MM.1S (cell line): Measurements from ENCODE around the gene PLPP6.

Experiments
- EZH2 ChIP-seq: fragments of 300-600 bp; sonication (generic); optimal IDR thresholded peaks from 2 replicates; pipeline ENCODE3; 2017; ENCODE audit warnings: low read depth, mild to moderate bottlenecking, antibody characterized with exemption, low read length, mixed read lengths
- EZH2phosphoT487 ChIP-seq: fragments of 300-600 bp; sonication (generic); IDR thresholded peaks from 2 replicates; pipeline ENCODE4 v1.6.1; 2018; ENCODE audit warnings: antibody characterized with exemption, low read length
- TF ChIP-seq, protein P1 (sequence below): fragments of 300-600 bp; sonication (generic); IDR thresholded peaks from 2 replicates; pipeline ENCODE4 v1.5.1; 2016; ENCODE audit warnings: antibody characterized with exemption, low read length, mixed read lengths

DNA sequence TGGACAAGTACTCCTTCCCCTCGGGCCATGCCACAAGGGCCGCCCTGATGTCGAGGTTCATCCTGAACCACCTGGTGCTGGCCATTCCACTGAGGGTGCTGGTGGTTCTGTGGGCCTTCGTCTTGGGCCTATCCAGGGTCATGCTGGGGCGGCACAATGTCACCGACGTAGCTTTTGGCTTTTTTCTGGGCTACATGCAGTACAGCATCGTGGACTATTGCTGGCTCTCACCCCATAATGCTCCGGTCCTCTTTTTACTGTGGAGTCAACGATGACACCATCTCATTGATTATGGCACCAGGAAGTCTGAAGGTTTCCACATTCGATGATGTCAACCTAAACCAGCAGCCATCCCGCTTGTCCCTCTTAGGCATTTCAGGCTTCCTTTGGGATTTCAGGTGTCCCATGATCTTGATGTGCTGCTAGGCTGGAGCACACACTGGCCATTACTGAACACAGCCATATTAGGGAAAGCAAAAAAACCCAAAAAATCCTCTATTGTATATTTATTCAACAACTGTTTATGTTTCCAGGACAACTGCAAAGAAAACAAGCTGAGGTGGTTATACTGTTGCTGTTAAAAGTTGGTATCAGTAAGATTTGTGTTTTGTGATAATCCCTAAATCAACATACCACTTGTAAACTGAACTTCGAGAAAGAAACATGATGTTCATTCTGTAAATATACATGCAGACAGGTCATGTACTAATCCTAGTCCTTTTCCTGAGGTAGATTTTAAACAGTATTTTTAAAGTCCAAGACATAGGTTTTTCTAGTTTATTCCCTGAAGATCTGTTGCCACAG is 1.1 kb downstream of the PLPP6 start:
- TF ChIP-seq, protein P1, sequence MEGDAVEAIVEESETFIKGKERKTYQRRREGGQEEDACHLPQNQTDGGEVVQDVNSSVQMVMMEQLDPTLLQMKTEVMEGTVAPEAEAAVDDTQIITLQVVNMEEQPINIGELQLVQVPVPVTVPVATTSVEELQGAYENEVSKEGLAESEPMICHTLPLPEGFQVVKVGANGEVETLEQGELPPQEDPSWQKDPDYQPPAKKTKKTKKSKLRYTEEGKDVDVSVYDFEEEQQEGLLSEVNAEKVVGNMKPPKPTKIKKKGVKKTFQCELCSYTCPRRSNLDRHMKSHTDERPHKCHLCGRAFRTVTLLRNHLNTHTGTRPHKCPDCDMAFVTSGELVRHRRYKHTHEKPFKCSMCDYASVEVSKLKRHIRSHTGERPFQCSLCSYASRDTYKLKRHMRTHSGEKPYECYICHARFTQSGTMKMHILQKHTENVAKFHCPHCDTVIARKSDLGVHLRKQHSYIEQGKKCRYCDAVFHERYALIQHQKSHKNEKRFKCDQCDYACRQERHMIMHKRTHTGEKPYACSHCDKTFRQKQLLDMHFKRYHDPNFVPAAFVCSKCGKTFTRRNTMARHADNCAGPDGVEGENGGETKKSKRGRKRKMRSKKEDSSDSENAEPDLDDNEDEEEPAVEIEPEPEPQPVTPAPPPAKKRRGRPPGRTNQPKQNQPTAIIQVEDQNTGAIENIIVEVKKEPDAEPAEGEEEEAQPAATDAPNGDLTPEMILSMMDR, result no peak
- TF ChIP-seq EZH2 (no peak), EZH2phosphoT487 (no peak)
